GM18526 (cell line): Measurements from ENCODE around the gene LENG8.

Experiments used
- POLR2A ChIP-seq: IDR thresholded peaks from 3 replicates; pipeline ENCODE4 v1.6.1; 2011; ENCODE audit not compliant: insufficient read length; ENCODE audit errors: extremely low read depth

Gene LENG8

GRCh38 chr19:54453921-54454780 is 5.2 kb downstream of the LENG8 start:
- no peak for TF ChIP-seq POLR2A

GRCh38 chr19:54454781-54455675 is 6.0 kb downstream of the LENG8 start:
- TF ChIP-seq POLR2A, result no peak

- no peak for TF ChIP-seq POLR2A
Observed at GRCh38 chr19:54455786-54456422, 6.9 kb downstream of the LENG8 start.

- TF ChIP-seq POLR2A, result no peak
Observed at GRCh38 chr19:54456423-54457373, 7.7 kb downstream of the LENG8 start.

GRCh38 chr19:54457773-54458647 is 9.0 kb downstream of the LENG8 start:
- TF ChIP-seq POLR2A, result no peak

- no peak for TF ChIP-seq POLR2A
Observed at GRCh38 chr19:54458648-54459281, 9.8 kb downstream of the LENG8 start.

GRCh38 chr19:54459282-54460229 is 10.6 kb downstream of the LENG8 start:
- no peak for TF ChIP-seq POLR2A

GRCh38 chr19:54460230-54461005 is 11.4 kb downstream of the LENG8 start:
- TF ChIP-seq POLR2A, result no peak

- TF ChIP-seq POLR2A, result no peak
Observed at GRCh38 chr19:54461210-54461609, 12.2 kb downstream of the LENG8 start.

GRCh38 chr19:54461613-54462012 is 12.6 kb downstream of the LENG8 start:
- no peak for TF ChIP-seq POLR2A

GRCh38 chr19:54462047-54462654 is 13.2 kb downstream of the LENG8 start:
- TF ChIP-seq POLR2A, result no peak
